Peyer's patch (tissue), 4 donors: ENCODE data around the gene HDAC4.

Source experiments
- CTCF ChIP-seq, 6 experiments: fragments of 450-650 bp in 4 of 6; fragments of 200-600 bp in 2 of 6; sonication (generic) in 1 of 6; IDR thresholded peaks; one replicate each; pipeline ENCODE4 v1.5.1; 2017 to 2019; ENCODE audit warnings: antibody characterized with exemption in 6 of 6, mild to moderate bottlenecking in 3 of 6, moderate library complexity in 1 of 6
- POLR2A ChIP-seq, 2 donors: fragments of 450-650 bp; IDR thresholded peaks; one replicate each; pipeline ENCODE4 v1.5.1; 2017; ENCODE audit warnings: antibody characterized with exemption in 2 of 2, mild to moderate bottlenecking in 2 of 2, moderate library complexity in 2 of 2

- no peak for TF ChIP-seq POLR2A (IDR thresholded peaks at IDR 0.05)
- no peak for TF ChIP-seq CTCF (IDR thresholded peaks at IDR 0.05)
Observed at GRCh38 chr2:239433777-239434403, 33.1 kb upstream of the HDAC4 start.
